IMR-90 (cell line): ENCODE results near the gene DDX10. TPM values are rescaled to one million over a fixed set of nuclear protein-coding genes. Genes with fewer than 3 reads are reported as not detected.
A peak's percentile ranks its signal among the peaks of the same experiment; 100 is the strongest.

ENCODE experiments used
- ATAC-seq: fragments of 200-7000 bp; cut with Tn5 transposase; 2 replicates; pipeline ENCODE4 v1.9.1; 2020; ENCODE audit warnings: low read depth, mild to moderate bottlenecking, moderate library complexity
- BruUV-seq: library from RNA; stranded (reverse); fragments of 400-500 nt; replicated peaks from 2 replicates; lab custom pipeline; 2021; lab: Mats Ljungman, UMichigan
- CTCF ChIA-PET: fragments of 300-600 bp; formaldehyde crosslinking; extraction: SDS; loops from one replicate; lab custom pipeline; 2021; ENCODE audit warnings: antibody characterized with exemption; lab: Yijun Ruan, JAX
- POLR2A ChIA-PET: fragments of 300-600 bp; sonication (Branson Sonifier 250); formaldehyde crosslinking; loops from one replicate; lab custom pipeline; 2022; ENCODE audit warnings: antibody characterized with exemption; ENCODE audit not compliant: unreplicated experiment; lab: Charles Lee
- DNase-seq: peaks from one replicate; pipeline ENCODE4 v3.0.0; 2013
- H2AFZ ChIP-seq: replicated peaks from 2 replicates; pipeline ENCODE3; 2013; ENCODE audit warnings: low read length, mild to moderate bottlenecking; ENCODE audit not compliant: poor library complexity
- H2AK5ac ChIP-seq: 2 replicates; pipeline ENCODE4 v1.6.1; 2013; ENCODE audit warnings: low read depth, low read length, inconsistent platforms
- H2AK9ac ChIP-seq: replicated peaks from 2 replicates; pipeline ENCODE3; 2013; ENCODE audit warnings: mild to moderate bottlenecking, low read depth, low read length, moderate library complexity; ENCODE audit not compliant: poor library complexity
- H2BK120ac ChIP-seq: 2 replicates; pipeline ENCODE4 v1.6.1; 2013; ENCODE audit warnings: low read depth, low read length, inconsistent platforms
- H2BK15ac ChIP-seq: 3 replicates; pipeline ENCODE4 v1.6.1; 2013; ENCODE audit warnings: low read depth, low read length, inconsistent platforms
- H2BK20ac ChIP-seq: 2 replicates; pipeline ENCODE4 v1.6.1; 2013; ENCODE audit warnings: low read depth, mild to moderate bottlenecking, inconsistent platforms, low read length, moderate library complexity
- H2BK5ac ChIP-seq: 2 replicates; pipeline ENCODE4 v1.6.1; 2013; ENCODE audit warnings: mild to moderate bottlenecking, low read depth, low read length, inconsistent platforms; ENCODE audit not compliant: poor library complexity, severe bottlenecking
- H3K14ac ChIP-seq: replicated peaks from 2 replicates; pipeline ENCODE4 v1.6.1; 2013; ENCODE audit warnings: low read depth, low read length, inconsistent platforms
- H3K18ac ChIP-seq: 2 replicates; pipeline ENCODE4 v1.6.1; 2013; ENCODE audit warnings: low read depth, low read length, control low read depth
- H3K23ac ChIP-seq: 2 replicates; pipeline ENCODE4 v1.6.1; 2013; ENCODE audit warnings: low read depth, low read length, inconsistent platforms
- H3K27ac ChIP-seq: 2 replicates; pipeline ENCODE4 v1.5.1; 2013; ENCODE audit warnings: mild to moderate bottlenecking, control low read depth, low read length; ENCODE audit not compliant: insufficient read depth
- H3K27me3 ChIP-seq: 2 replicates; pipeline ENCODE4 v1.6.1; 2013; ENCODE audit warnings: low read length; ENCODE audit not compliant: control insufficient read depth, insufficient read depth
- H3K36me3 ChIP-seq: 2 replicates; pipeline ENCODE4 v1.6.1; 2013; ENCODE audit warnings: low read length, mixed read lengths; ENCODE audit not compliant: control insufficient read depth, insufficient read depth
- H3K4ac ChIP-seq: 2 replicates; pipeline ENCODE4 v1.6.1; 2013; ENCODE audit warnings: low read depth, low read length, inconsistent platforms
- H3K4me1 ChIP-seq: 2 replicates; pipeline ENCODE4 v1.6.1; 2013; ENCODE audit warnings: low read length, mixed read lengths; ENCODE audit not compliant: control insufficient read depth, insufficient read depth
- H3K4me2 ChIP-seq: 2 replicates; pipeline ENCODE4 v1.6.1; 2013; ENCODE audit warnings: low read depth, mild to moderate bottlenecking, control low read depth, low read length, moderate library complexity
- H3K4me3 ChIP-seq: 2 replicates; pipeline ENCODE4 v1.5.1; 2013; ENCODE audit warnings: low read depth, mild to moderate bottlenecking, control low read depth, low read length, moderate library complexity; ENCODE audit not compliant: insufficient read depth
- H3K56ac ChIP-seq: 2 replicates; pipeline ENCODE4 v1.6.1; 2013; ENCODE audit warnings: low read length, inconsistent platforms; ENCODE audit not compliant: insufficient read depth; ENCODE audit errors: extremely low read depth
- H3K79me1 ChIP-seq, 2 experiments: 2 replicates each; pipeline ENCODE4 v1.6.1; 2013; ENCODE audit warnings: low read length in 2 of 2, inconsistent platforms in 1 of 2, low read depth in 1 of 2
- H3K9ac ChIP-seq: 2 replicates; pipeline ENCODE4 v1.6.1; 2013; ENCODE audit warnings: low read depth, low read length, control low read depth
- H3K9me1 ChIP-seq: 2 replicates; pipeline ENCODE4 v1.6.1; 2013; ENCODE audit warnings: low read length, inconsistent platforms; ENCODE audit not compliant: insufficient read depth
- H3K9me3 ChIP-seq: 2 replicates; pipeline ENCODE4 v1.6.1; 2013; ENCODE audit warnings: low read length; ENCODE audit not compliant: control insufficient read depth, insufficient read depth
- H4K20me1 ChIP-seq: 2 replicates; pipeline ENCODE4 v1.6.1; 2013; ENCODE audit warnings: low read length, inconsistent platforms; ENCODE audit not compliant: insufficient read depth
- H4K5ac ChIP-seq: 2 replicates; pipeline ENCODE4 v1.6.1; 2013; ENCODE audit warnings: mild to moderate bottlenecking, low read depth, low read length, control low read depth
- H4K8ac ChIP-seq, 2 experiments: 2 replicates each; pipeline ENCODE4 v1.6.1; 2013; ENCODE audit warnings: low read depth in 2 of 2, low read length in 2 of 2, control low read depth in 1 of 2, inconsistent platforms in 1 of 2
- H4K91ac ChIP-seq: 2 replicates; pipeline ENCODE4 v1.6.1; 2013; ENCODE audit warnings: low read depth, low read length, inconsistent platforms; ENCODE audit not compliant: insufficient read depth
- BHLHE40 ChIP-seq: fragments of 150-350 bp; IDR thresholded peaks from 2 replicates; pipeline ENCODE4 v1.6.1; 2016; ENCODE audit warnings: mild to moderate bottlenecking, low read depth, low read length
- CEBPB ChIP-seq: IDR thresholded peaks from 2 replicates; pipeline ENCODE4 v1.6.1; 2012; ENCODE audit warnings: low read depth, low read length, improper control_type of control experiment
- MXI1 ChIP-seq: IDR thresholded peaks from 2 replicates; pipeline ENCODE4 v1.6.1; 2012; ENCODE audit warnings: low read depth, mild to moderate bottlenecking, low read length, moderate library complexity, borderline replicate concordance
- POLR2A ChIP-seq: IDR thresholded peaks from 2 replicates; pipeline ENCODE4 v1.6.1; 2012; ENCODE audit warnings: mild to moderate bottlenecking, low read depth, low read length
- RCOR1 ChIP-seq: IDR thresholded peaks from 2 replicates; pipeline ENCODE4 v1.6.1; 2012; ENCODE audit warnings: mild to moderate bottlenecking, low read length, improper control_type of control experiment; ENCODE audit not compliant: insufficient replicate concordance
- RFX5 ChIP-seq: IDR thresholded peaks from 2 replicates; pipeline ENCODE4 v1.8.0; 2012; ENCODE audit warnings: low read depth, mild to moderate bottlenecking, low read length, moderate library complexity
- SMC3 ChIP-seq: fragments of 150-350 bp; IDR thresholded peaks from 2 replicates; pipeline ENCODE4 v1.6.1; 2016; ENCODE audit warnings: low read depth, mild to moderate bottlenecking, antibody characterized with exemption, low read length, moderate library complexity
- WGBS, 2 experiments: methylation state at CpG; one replicate each; pipeline versions ENCODE4 v1.1.5 to v1.1.7; 2013; ENCODE audit warnings: missing lambda C conversion rate in 2 of 2; ENCODE audit not compliant: insufficient read length in 1 of 2; ENCODE audit errors: extremely low coverage in 2 of 2; 5-methylcytosine and 5-hydroxymethylcytosine counted together
- dilution Hi-C: fragments of 300-500 bp; cut with HindIII; formaldehyde crosslinking; loops from one replicate; pipeline ENCODE4 v1.14.3; 2018; ENCODE audit warnings: low sequenced_read_pairs; ENCODE audit not compliant: unreplicated experiment
- in situ Hi-C: fragments of 300-500 bp; cut with MboI; formaldehyde crosslinking; loops from 3 replicates; pipeline ENCODE4 v1.14.3; 2019; ENCODE audit warnings: low sequenced_read_pairs, inconsistent platforms, mixed read lengths
- intact Hi-C: fragments of 100-400 bp; cut with micrococcal nuclease; formaldehyde crosslinking; loops from 2 replicates; pipeline ENCODE4 v1.10.0; 2022
- polyA plus RNA-seq, 3 experiments: library from polyadenylated mRNA; depleted of rRNA; stranded (reverse); fragments of >200 nt; gene quantifications; 2 replicates each; pipeline ENCODE4 v1.2.3, GENCODE V29; 2012; ENCODE audit warnings: low replicate concordance in 1 of 3
- total RNA-seq: library from RNA; depleted of rRNA; stranded (reverse); fragments of >200 nt; gene quantifications from 2 replicates; pipeline ENCODE4 v1.2.3, GENCODE V29; 2012
- TF ChIP-seq, protein P1 (sequence below): fragments of 150-350 bp; IDR thresholded peaks from 2 replicates; pipeline ENCODE4 v1.6.1; 2016; ENCODE audit warnings: low read depth, mild to moderate bottlenecking, low read length, moderate library complexity, borderline replicate concordance

The DDX10 gene
- total and polyA plus RNA-seq, 2 of the 4 experiments (the other 2 are of a cell fraction) = 20.0 to 31.9 TPM

DNA sequence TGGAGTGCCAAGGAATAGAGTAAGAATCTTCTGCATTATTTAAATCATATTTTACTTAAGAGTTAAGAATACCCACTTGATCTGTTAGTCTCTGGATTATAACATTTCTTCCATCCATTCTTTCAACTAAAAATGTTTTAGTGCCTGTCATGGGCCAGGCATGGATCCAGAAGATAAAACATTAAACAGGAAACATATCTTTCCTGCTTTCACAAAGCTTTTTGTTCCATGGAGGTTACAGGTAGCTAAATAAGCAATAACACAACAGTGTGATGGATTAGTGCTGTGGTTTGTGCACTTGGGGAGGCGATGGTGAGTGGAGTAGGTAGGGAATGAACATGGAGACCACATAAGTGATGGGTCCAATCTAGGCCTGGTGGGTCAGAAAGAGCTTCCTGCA is 258.5 kb downstream of the DDX10 start:
- H3K14ac ChIP-seq = peak overlapping the region; percentile 20; the same call in 1 of the 2 replicates
- dilution Hi-C loops = no loop called here
- CTCF ChIA-PET = no interaction called here

More for the DNA sequence above, 258.5 kb downstream of the DDX10 start:
- POLR2A ChIA-PET = interaction anchor here (0.7 kb wide), 1 partner anchor 48 kb away, joined by 3 read pairs; no protein-coding TSS in a partner anchor
- Histone ChIP-seq H2BK120ac (0 out of 2 replicates have a peak overlapping the region, but pooled peaks have one; percentile 10), H3K36me3 (no peaks in the 10 kb centered on the region), H4K20me1 (no peaks in the 10 kb centered on the region), H3K23ac (no peak overlapping the region), H3K27me3 (no peaks in the 10 kb centered on the region), H2BK15ac (0 out of 3 replicates have a peak overlapping the region, but pooled peaks have one; percentile 54), H3K4me2 (no peak overlapping the region), H3K9ac (no peak overlapping the region), H3K4me1 (peaks cover 13% of the 10 kb centered on the region; the same call in 1 of the 2 replicates), H2BK20ac (peak overlapping the region; percentile 51), H3K79me1 (peaks cover 11 to 16% of the 10 kb centered on the region in 2 experiments; a peak in 3 of 4 replicates), H4K91ac (peak overlapping the region; percentile 15; the same call in 1 of the 2 replicates), H4K8ac (no peak overlapping the region), H4K5ac (no peak overlapping the region), H2AK5ac (peak overlapping the region; percentile 56; the same call in 1 of the 2 replicates), H3K18ac (peak overlapping the region; percentile 55; the same call in 1 of the 2 replicates), H3K27ac (no peak overlapping the region), H3K4ac (peak overlapping the region; percentile 77), H3K9me3 (no peaks in the 10 kb centered on the region), H2AK9ac (no peak overlapping the region), H3K56ac (no peak overlapping the region), H3K9me1 (peaks cover 2% of the 10 kb centered on the region; the same call in 1 of the 2 replicates), H2BK5ac (no peak overlapping the region), H2AFZ (no peak overlapping the region), H3K4me3 (no peak overlapping the region)
- in situ Hi-C loops = no loop called here
- no TSS peak for BruUV-seq
- intact Hi-C loops = no loop called here
- TF ChIP-seq POLR2A = no peak
- no peak for TF ChIP-seq BHLHE40
- no peak for TF ChIP-seq RFX5
- no peak for TF ChIP-seq RCOR1
- TF ChIP-seq MXI1 = no peak
- TF ChIP-seq, protein P1, sequence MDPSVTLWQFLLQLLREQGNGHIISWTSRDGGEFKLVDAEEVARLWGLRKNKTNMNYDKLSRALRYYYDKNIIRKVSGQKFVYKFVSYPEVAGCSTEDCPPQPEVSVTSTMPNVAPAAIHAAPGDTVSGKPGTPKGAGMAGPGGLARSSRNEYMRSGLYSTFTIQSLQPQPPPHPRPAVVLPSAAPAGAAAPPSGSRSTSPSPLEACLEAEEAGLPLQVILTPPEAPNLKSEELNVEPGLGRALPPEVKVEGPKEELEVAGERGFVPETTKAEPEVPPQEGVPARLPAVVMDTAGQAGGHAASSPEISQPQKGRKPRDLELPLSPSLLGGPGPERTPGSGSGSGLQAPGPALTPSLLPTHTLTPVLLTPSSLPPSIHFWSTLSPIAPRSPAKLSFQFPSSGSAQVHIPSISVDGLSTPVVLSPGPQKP = no peak
- TF ChIP-seq SMC3 = no peak
- no peak for TF ChIP-seq CEBPB
- ATAC-seq = no peak
- 100% methylated on average over 1 of the region's 1 CpG; no CpG with 5 or more reads in 1 of the 2 experiments for WGBS, 2 experiments
- DNase-seq = no peak
